CD4-positive, alpha-beta T cell treated with Interleukin-6 at 100 ng/mL for 8 hours (primary cell): ENCODE results near the gene GRAP2.

Source experiments
- DNase-seq: peaks from one replicate; pipeline ENCODE4 v3.0.0-alpha.2; 2020; ENCODE audit warnings: mixed read lengths, low spot score

Gene GRAP2

GRCh38 chr22:39946503-39947219 is 45.8 kb downstream of the GRAP2 start:
- no peak for DNase-seq

DNA sequence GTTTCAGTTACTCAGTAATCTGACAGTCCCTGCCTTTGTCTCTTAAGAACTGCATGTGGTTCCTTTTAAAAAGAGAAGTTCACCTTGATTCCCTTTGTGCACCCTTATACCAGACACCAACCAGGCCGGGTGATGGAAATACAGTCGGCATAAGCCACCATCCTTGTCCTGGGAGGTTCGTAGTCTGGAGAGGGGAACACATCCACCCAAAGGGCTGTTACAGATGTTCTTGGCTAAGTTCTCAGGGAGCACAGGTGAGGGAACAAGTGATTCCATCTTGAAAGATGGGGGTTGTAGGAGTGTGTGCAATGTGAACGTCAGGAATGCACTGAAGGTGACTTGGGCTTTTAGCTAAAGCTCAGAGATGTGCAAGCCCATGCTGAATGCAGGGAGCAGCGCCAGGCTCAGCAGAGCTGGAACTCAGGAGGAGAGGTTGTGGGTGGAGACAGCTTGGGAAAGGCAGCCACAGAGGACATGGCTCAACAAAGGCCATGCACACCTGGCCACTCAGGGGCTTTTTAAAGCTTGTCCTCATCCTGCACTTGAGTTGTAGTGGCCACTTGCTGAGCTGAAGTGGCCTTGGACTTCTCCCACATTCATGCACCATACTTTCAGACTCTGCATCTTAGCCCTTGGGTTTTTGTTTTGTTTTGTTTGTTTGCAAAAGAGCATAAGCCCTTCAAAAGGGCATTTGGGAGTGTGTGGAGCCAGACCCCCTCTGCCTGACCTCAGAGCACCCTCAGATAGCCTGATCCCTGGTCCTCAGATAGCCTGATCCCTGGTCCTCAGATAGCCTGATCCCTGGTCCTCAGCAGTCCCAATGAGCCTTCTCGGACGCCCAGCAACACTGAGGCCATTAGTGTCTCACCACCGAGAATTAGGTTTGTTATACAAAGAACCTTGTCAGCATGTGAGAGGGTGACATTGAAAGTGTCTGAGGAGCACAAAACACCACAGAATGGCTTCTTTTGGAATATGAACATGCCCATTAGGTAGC is 46.6 kb downstream of the GRAP2 start:
- no peak for DNase-seq

DNA sequence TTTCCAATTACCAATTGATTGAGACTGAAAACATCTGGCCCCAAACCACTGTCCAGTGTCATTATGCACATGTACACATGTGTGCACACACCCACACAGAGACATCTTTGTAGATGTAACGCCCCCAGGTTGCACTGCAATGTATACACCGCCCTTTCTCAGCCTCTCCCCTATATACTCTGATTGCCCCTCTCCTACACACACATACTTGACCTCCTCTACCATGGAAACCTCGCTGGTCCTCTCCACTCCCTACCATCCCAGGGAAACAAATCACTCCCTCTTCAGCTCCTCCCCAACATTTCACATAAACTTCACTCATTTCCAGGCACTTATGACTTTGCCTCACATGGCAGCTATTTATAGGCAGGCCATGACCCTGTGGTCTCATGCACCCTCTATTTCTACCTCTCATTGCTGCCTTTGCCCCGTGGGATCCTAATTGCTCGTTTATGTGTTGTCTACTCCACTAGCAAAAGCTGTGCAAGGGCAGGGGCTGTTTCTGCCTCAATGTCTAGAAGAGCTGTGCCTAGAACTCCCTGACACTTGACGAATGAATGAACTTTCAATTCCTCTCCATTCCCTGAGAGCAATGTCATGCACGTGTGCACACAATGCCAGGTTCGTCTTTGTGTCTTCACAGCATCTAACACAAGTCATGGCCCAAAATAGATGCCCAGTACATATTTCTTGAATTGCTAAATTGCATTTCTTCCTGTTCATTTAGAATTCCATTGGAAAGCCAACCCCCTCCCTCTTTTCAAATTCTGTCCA is 49.3 kb downstream of the GRAP2 start:
- DNase-seq: no peak

GRCh38 chr22:39951603-39952293 is 50.9 kb downstream of the GRAP2 start:
- peak; percentile 66 for DNase-seq

GRCh38 chr22:39952347-39952746 is 51.5 kb downstream of the GRAP2 start:
- no peak for DNase-seq

DNA sequence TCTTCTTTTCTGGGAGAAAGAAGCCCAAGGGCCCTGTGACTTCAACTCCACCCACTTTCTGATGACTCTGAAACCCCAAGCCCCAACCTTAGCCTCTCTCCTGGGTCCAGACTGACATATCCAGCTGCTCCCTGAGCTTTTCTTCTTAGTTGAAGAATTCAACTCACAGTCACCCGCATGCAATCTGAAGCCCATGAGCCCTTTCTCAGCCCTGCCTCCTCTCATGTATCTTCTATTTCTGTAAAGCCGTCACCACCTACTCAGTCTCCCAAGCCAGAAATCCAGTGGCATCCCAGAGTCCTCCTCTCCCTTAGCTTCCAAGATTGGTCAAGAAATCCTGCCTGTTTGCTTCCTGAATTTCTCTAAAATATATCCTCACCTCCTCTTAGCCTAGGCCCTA is 52.2 kb downstream of the GRAP2 start:
- no peak for DNase-seq

- no peak for DNase-seq
Observed at GRCh38 chr22:39954584-39955055, 53.7 kb downstream of the GRAP2 start.

- no peak for DNase-seq
Observed at GRCh38 chr22:39955675-39956074, 54.8 kb downstream of the GRAP2 start.

- no peak for DNase-seq
Observed at GRCh38 chr22:39956932-39957664, 56.2 kb downstream of the GRAP2 start.

DNA sequence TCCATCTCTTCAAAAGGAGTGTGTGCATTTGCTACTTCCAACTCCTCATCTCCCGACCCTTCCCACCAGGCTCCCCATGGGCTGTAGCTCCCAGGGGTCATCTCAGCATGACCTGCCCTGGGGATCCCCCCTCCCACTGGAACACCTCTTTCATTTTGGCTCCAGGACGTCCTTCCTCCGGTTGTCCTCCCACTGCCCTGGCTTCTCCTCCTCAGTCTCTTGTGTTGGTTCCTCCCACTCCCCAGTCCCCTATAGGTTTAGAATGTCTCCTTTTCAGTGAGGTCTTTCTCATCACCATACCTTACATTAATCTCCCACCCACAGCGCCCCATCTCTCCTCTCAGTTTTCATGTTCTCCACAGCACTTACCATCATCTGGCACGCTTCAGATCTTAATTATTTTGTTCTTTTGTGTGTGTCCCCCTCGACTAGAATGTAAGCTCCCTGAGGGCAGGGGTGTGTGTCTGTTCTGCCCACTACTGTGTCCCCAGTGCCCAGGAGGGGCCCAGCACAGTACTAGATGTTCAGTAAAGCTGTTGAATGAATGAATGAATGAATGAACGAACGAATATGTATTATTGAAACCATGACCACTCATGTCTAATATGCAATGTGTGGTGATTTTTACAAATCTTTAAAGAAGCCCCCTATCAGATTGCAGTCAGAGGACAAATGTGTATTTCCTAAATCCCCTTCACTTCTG is 57.3 kb downstream of the GRAP2 start:
- DNase-seq: no peak

DNA sequence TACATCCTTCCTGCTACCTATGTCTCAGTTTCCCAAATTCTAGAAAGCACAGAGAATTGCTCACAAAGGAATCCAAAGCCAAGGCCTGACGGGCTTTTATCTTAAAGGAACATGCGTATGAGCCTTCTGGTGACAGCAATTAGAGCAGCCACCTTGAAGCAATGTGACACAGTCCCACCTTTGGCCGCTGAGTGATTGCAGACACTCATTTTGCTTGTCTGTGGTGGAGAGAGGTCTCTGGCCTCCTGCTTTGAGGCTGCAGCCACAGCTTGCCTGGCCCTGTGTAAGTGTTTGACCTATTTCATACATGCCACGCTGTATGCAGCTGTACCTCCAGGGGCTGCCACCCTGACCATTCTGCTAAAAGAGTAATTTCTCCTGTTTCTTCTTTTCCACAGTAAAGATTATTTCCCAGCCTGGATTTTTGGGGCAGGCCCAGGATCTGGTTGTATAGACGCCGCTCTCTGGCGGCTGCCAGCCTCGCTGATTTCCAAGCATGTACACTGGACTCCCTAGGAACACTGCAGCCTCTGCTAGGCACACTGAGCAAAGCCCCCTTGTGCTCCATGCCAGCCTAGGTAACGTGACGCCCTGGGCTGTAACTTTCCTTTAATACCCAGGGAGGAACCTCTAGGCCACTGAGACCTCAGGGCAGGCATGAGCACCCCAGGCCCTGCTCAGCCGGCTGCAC is 58.2 kb downstream of the GRAP2 start:
- no peak for DNase-seq

GRCh38 chr22:39959640-39960447 is 59.0 kb downstream of the GRAP2 start, which contains the start of gene TMA7B:
TMA7B (plus strand) TSS chr22:39960397; CDS start chr22:39964375, 3,978 bp downstream.
- DNase-seq: peak; percentile 47

- DNase-seq: peak; percentile 62
Observed at GRCh38 chr22:39960791-39961746, 60.2 kb downstream of the GRAP2 start.

- DNase-seq: no peak
Observed at GRCh38 chr22:39962071-39962470, 61.2 kb downstream of the GRAP2 start.

GRCh38 chr22:39965748-39966147 is 64.9 kb downstream of the GRAP2 start:
- DNase-seq: no peak

DNA sequence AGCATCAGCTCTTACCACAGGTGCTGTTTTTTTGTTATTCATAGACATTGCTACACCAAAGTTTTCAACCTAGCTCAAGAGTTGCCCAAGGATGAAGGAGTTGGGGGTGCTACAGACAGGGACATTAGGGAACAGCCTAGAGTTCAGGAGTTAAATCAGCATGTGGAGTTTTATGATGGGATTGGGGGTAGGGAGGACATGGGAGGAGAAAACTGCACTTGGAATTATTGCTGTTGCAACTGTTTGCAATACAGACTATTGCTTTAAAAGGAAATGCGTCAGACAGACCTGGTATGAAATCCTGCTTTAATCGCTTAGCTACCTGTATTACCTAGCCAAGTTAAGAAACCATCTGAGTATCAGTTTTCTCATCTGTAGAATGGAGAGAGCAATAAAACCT is 65.6 kb downstream of the GRAP2 start:
- DNase-seq: no peak

DNA sequence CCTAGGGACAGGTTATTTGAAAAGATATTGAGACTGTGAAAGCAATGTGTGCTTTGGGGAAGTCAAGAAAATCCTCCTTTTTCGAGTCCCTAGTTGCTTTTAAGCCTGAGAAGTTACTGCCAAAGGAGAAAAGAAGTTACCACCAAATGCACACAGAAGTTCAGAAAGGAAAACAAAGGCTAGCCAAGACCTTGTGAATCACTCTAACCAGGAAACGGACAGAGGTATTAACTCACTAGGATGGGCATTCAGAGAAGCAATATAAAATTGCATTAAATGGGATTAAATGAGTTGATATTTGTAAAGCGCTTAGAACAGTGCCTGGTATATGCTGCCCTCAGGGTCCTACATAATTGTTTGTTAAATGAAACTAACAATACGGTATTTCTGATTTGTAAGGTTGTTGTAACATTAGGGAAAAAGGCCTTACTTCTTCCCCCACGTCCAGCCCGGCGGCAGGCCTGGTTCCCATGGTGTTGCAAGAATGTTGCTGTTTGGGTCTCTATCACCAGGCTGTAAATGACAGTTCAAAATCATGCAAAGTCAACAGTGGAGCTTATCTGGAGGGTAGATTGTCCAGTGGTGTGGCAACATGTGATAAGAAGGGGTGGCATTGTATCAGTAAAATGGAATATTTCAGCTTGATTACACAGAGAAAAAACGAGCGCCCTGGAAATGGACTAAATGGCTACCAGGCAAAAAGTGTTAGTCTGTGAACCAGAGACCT is 66.4 kb downstream of the GRAP2 start:
- no peak for DNase-seq
